HG03565 (cell line): ENCODE measurements around the gene CALHM5.

Experiments used
- ATAC-seq: cut with Tn5 transposase; IDR thresholded peaks from one replicate; pipeline ENCODE4 v1.9.1; 2021; ENCODE audit warnings: mild to moderate bottlenecking, moderate library complexity; ENCODE audit not compliant: unreplicated experiment

The CALHM5 gene

DNA sequence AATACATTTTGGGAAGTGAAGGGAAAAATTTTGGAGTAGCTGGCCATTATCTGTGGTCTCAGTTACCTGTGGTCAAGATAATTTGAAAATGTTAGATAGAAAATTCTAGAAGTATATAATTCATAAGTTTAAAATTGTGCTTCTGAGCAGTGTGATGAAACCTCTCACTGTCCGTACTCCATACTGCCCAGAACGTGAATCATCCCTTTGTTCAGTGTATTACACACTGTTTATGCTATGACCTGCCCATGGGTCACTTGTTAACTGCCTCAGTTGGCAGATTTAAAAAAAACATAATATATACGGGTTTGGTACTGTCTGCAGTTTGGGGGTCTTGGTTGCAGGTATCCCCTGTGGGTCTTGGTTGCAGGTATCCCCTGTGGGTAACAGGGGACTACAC, 4.1 kb upstream of the CALHM5 start:
- ATAC-seq: no peak

DNA sequence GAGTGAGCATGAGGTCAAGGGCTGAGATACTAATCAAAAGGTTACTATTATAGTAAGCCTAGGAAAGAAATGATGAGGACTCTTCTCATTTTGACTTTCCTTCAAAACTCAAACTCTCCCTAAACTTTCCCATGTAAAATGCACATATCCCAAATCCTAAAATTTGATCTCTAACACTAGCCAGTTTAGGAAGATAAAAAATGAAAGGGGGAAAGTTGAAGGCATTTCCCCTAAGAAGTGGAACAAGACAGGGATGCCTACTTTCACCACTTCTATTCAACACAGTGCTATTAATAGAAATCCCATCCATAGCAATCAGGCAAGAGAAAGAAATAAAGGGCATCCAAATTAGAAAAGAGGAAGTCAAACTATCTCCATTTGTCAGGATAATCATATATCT, 2.9 kb upstream of the CALHM5 start:
- ATAC-seq: no peak

DNA sequence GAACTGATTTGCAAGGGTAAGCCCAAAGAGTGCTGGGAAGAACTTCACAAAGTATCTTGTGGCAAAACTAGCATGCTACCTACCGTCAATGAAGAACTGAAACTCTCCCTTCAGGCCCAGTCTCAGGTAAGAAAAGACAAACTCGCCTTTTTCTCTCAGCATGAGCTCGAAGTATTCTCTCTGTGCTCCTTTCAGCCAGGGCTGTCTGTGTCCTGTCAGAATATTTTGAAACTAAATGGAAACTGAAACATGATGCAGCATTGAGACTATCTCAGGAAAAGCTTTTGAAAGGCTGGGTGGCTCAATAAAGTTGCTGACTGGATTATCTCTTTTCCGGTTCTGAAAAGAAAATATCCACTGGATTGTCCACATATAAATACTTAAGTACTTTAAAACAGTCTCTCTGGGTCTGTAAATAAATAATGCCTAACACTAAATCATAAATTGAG, 696 bp downstream of the CALHM5 start:
- peak; percentile 59 for ATAC-seq

DNA sequence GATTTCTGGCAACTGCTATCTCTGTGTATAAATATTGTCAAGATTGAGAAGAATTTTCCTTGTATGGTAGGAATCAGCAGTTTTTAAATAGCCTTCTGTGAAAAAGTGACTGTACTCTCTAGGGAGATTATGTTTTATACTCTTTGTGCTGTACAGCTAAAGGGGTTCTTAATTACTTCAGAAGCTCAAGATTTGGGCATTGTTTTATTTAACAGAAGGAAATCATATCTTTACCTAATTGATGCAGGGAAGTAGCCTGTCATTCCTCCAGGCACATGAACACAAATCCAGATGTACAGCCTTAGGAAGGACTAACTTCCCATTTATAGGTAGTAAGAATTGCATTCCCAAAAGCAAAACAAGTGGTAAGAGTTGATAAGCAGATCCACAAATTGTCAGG, 1.3 kb downstream of the CALHM5 start:
- no peak for ATAC-seq

DNA sequence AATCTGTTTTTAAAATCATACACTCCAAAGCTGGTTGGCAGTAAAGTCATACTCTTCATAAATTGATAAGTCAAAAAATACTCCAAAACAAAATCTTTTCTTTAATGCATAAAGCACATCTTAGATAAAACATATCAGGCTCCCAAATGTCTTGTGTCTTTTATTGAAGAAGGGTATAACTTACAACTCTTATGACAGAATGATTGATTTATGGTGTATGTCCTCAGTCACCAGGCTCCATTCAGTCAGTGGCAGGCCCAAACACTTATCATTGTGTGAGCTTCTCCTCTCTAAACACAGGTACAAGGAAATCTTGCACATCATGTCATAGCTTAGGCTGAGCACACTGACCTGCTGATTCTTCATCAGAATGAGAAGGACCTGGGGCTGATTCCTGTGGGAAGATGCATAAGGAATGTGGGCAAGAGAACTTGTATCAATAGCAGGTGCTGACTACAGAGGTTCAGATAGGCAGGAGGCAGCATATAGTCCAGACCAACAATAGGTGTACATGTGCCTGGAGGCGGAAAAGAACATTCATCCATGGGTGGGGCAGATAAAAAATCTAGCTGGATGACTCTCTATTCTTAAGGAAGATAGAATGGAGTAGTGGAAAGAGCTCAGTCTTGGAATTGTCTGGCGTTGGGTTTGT, 1.9 kb downstream of the CALHM5 start:
- no peak for ATAC-seq

DNA sequence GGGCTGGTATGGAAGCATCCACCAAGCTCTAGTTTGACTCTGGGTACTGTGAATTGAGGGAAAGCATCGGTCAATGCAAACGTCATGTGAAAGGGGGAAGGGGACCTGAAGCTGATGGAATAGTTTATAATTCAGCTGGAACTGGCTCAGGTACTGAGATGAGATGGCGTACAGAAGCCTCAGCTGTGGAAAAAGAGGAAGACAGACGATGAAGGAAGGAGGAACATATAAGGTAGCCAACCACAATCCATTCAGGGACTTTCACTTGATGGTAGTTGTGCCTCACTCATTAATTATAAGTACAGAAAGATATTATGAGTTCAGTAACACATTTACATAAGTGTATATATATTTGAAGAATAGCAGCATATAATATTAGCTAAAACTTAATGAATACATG, 2.7 kb downstream of the CALHM5 start:
- ATAC-seq: no peak

DNA sequence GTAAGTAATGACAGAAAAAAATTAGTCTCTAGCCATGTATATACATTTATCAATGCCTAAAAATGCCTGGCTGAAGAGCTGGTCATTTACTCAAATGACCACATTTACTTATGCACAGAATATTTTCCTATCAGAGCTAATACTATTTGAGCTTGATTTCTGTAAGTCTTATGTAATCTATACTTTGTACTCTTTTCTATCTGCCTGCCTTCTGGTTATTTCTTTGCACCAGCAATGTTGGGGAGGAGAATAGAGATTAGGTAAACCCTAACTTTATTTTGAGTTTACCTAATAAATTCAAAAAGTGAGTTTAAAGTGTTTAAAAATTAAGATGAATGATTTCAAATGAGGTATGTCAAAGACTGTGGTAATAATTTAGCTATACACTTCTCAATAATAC, 3.7 kb downstream of the CALHM5 start:
- ATAC-seq: no peak

DNA sequence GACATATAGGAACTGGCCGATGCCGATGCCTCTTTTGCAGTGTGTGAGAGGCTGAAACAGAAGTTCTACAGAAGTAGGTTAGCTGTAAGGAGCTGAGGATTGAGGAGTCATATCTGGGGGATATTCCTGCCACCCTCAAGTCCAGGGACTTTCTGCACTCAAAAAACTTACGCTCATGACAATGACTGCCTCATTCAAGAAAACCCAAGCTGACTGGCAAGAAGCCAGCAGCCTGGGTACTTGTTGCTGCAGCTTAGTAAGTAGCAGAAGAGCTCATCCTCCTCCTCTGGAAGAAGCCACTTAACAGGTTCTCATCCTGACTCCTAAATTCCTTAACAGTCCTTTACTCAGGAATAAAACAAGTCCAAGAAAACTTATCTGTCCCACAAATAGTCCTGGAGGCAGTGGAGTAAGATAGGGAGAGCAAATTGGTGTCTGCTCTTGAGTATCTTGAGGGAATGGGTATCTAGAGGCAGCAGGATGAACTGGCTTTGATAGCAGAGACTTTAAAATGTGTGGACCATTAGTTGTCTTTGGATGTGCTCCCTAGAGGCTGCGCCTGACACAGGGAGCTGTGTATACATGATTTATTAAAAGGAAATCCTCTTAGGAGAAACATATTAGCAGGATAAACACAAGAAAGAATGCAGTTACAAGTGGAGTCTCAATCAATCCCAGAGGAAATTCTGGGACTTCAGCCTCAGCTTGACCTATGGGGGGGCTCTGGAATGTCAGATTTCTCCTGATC, 7.4 kb downstream of the CALHM5 start:
- ATAC-seq: no peak

DNA sequence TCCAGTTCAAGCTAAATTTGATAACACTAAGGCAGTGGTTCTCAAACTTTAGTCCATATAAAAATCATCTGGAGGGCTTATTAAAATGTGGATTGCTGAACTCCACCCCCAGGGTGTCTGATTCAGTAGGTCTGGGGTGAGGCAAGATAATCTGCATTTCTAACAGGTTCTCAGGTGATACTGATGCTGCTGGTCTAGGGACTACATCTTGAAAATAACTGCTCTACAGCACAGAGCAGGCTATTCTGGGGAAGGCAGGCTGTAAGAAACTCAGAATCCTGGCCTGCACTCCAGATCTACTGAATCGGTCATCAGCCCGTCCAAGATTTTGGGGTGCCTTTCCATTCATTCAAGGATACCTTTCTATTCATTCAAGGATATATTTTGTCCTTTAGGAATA, 11.5 kb downstream of the CALHM5 start:
- ATAC-seq: no peak

DNA sequence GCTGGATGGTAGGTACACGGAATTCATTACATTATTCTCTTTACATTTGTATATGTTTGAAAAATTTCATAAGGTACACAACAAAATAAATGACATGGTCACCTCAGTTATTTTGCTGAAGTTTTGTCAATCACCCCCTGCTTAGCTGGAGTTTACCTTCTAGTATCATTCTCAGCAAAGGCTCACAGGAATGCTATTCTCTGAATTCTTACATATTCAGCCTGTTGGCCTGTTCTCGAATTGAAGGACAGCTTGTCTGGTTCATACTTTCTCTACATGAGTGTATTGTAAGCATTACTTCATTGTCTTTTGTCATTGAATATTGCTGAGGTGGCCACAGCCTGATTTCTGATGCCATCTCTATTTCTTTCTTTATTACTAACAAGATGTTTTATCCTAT, 12.8 kb downstream of the CALHM5 start:
- no peak for ATAC-seq

DNA sequence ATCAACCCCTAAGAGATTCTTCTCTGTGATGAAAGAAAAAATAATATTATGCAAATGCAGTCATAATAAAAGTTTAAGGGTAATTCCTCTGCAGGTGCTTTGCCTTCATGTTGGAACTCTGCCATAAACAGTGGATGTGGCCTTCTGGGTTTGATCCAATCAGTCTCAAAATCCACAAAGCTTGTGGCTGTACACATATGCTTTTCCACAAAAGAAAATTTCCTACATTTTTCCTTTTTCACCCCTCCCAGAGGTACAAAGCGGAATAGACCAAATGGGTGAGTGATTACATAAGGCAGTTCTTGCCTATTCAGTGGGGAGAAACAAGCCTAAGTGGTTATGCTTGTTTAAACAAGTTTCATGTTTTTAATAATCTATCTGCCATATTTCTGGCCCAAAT, 16.7 kb downstream of the CALHM5 start:
- no peak for ATAC-seq

DNA sequence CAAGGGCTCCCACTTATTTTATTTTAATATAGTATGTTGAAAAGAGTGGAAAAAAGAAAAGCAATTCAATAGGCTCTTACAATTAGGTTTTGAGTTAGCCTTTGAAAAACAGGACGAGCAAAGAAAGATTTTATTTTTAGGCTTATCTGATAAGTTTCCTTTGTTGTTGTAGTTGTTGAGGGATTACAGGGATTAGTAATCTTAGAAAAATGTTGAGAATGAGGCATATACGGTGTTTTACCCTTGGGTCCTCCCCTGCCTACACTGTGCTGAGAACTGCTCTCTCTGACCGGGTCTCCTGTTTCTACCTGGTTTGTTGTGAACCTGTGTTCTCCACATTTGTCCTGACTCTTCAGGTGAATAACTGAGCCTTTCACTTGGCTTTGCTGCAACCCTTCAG, 17.3 kb downstream of the CALHM5 start:
- no peak for ATAC-seq

DNA sequence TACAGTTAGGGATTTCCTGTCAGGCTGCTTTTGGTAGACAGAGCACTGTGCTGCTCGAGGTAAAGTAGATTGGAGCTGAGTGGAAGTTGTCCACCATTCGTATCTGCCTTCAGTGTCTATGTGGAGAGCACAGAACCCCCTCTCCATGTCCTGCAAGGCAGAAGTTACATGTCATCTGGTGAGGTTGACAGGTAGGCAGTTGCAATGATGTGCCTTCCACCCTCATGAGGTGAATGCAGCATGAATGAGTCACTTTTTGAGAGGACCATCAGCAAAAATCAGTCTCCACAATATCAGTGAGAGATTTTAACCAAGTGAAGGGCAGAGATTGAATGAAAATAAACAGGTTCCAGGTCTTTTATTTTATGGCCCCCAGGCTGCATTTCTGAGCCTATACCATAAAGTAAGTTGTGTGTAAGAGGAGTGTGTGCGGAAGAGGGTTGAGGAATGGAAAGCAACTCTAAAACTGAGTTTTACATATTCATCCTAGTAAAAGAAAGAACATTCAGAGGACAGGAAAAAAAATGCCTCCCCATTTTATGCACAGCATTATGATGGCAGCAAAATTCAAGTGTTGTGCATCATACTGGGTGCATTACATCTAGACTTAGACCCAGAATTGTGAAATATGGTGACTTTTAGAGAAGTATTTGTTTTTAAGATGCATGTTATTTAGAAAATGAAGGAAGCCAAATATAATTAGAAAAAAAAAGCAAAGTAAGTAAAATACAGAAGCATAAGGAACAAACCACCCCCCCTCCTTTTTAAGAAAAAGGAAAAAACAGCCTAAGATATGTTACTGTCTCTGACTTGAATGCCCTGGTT, 18.2 kb downstream of the CALHM5 start:
- ATAC-seq: no peak

DNA sequence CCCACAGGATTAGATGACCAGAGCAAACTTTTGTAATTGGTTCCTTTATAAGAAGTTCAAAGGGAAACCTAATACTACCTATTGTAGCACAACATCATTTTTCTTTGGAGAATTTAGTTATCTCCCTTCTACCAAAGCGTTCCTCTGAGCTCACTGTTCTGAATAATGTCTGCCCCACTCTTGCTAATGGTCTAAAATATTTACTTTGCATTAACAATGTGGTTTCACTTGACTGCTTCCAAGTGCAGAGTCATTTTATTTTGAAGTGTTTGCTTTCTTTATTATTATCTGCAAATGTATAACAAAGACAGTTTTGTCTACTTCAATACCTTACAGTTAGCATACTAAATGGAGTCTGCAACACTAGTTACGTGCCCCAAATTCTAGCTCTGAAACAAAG, 19.0 kb downstream of the CALHM5 start:
- no peak for ATAC-seq

DNA sequence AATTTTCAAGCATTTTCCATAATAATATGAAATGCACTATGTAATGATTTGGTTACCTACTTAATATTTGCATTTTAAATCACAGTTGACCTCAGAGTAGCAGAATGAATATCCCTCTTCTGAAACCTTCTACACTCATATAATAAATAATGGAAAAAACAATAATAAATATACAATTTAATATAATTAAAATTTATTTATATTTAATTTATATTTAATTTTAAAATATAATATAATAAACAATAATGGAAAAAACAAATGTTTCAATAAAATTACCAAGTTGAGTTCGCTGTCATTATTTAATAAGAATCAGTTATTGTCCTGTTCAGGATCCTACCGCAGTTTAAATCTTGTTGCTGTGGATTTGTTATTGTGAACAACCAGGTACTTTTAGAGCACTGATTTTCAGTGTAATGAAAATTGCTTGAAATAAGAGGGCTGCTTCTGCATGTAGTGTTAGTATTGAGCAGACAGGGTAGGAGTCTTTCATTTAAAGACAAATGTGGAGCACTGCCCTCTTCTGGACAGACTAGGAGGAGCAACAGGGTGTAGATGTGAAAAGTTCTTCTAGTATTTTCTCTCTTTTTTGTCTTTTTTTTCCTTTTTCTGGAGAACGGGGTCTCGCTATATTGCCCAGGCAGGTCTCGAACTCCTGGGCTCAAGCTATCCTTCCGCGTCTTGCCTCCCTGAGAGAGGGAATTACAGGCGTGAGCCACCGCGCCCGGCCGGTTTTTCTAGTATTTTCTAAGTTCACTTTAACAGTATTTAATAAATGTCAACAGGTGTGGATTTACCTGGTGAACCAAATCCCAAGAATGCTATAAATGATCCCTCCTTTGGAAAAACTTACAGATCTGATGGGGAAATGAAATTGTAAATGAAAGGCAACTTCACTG, 20.5 kb downstream of the CALHM5 start:
- peak; percentile 72 for ATAC-seq

DNA sequence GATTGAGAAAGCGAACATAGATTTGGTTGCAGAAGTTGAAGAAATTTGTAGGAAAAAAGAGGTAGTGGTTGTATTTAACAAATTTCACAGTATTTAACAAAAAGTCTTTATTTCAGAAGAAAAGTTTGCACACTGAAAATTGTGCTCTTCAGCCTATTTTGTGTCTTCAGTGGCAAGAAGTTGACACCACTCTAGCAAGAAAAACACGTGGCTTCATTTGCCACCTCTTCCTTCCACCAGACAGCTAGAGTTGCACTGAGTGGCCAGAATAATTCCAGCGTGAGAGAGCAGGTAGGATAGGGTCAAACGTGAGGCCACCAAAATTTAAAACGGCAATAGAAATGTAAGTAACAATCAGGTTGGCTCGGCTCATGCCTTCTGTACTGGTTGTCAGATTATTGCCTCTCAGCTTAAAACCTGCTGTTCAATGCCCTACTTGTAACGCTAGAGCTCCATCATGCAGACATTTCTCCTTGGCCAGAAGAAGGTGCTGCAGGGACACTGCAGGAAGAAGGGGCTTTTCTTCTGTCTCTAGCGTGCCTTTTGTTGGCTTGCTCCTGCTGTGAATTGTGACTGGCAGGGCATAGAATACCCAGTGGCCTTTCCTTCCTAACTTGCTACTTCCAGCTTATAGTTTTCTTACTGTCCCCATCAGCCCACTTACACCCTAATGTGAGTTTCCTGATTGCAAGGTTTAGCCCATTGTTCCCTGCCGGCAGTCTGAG, 22.0 kb downstream of the CALHM5 start:
- ATAC-seq: no peak

DNA sequence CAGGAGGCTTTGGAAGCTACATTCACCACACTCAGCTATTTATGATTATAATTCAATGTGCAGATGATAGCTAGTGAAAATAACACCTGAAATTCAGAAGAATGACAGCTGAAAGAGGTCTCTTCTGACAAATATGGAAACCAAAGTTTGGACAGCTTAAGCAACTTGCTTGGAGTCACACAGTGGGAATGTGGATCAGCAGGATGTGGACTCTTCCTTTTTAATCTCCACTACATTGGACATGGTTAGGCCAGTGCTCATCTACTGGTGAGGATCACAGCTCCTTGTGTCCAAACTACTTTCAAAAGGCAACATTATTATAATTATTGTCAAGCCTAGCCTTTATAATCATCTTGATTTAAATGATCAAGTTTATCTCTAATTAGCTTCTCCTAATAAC, 23.7 kb downstream of the CALHM5 start:
- ATAC-seq: no peak

DNA sequence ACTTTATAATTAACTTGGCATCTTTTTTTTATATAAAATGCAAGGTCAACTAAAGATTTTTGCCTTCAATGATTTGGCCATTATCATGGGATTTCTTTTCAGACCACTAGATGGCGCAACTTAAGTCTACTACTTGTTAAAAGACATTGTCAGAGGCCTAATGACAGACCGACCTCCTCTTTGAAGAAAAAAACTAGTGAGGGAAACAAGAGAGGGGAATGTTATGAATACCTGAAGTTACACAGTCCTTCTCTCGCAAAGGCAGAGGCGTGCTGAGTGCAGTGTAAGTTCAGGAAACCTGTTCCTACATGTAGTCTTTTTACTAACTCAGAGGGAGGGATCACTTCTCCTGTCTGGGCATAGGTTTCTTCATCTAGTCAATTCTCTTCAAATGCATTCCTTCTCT, 24.8 kb downstream of the CALHM5 start:
- ATAC-seq: peak; percentile 59

DNA sequence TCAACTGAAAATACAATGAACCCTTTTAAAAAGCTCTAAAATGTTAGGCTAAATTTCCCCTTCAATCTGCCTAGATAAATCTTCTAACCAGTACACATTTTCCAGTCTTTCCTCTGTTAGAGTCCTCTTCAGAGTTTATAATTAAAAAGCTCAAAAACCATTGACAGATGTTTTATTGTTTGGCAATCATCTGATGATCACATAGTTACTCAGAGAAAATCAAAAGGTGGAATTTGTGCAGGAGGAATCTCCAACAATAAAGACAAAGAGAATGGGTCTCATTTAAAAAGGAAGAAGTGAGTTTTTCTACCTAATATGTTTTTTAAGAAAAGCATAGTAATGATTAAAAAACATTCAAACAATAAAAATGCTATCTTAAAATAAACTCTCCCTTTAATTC, 31.0 kb downstream of the CALHM5 start:
- ATAC-seq: no peak

DNA sequence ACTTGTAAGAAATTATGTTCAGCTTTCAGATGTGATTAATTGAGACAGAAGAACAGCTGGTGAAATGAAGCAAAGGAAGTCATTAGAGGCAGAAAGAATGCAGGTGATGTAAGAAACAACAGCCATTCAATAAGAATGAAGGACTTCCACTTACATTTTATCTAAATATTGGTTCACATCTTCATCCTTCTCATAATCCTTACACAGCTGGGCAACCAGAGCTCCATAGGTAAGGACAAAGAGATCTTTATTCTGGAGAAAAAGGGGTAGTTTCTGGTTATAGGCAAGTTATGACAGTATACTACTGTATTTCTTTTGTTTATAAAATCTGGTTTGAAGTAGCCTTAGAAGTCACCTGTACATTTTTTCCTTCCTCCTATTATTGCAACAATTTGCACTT, 31.7 kb downstream of the CALHM5 start:
- ATAC-seq: no peak
